ENCODE measurements around the gene SLC26A5. TPM values are rescaled to one million over a fixed set of nuclear protein-coding genes. Genes with fewer than 3 reads are reported as not detected.

The SLC26A5 gene
- total RNA-seq, 1 donor from 2014 or later: not detected

DNA sequence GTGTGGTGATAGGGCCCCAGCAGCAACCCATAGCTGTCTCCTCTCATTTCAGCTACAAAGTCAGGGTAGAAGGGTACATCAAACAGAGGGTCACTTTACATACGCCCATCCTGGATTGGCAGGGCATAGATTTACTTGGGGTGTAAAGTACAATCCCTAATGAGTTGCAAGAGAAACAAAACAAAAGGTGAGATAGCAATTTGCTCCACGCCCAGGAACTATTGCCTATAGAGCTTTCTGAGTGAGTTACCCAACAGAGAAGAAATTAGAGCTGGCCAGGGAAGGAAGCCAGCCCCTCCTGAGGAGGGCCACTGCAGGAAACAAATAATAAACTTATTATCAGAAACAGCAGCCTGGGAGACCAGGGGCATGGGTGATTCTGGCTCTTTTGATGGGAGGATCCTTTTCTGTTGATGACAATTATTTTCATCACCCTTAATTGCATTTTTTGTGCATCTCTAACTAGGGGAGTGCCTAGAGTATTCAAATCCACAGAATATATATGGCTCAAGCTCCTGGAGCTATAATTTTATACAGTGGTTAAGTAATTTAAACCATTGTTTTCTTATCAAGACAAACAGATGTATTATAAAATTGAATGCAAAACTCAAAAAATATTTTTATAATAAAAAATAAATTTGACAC, 47.4 kb downstream of the SLC26A5 start:
- no peak overlapping the region for H3K4me3 ChIP-seq (ENCODE audit: low read depth, low read length)
- no peak for DNase-seq (ENCODE audit: low read depth)
- TF ChIP-seq, protein P1, sequence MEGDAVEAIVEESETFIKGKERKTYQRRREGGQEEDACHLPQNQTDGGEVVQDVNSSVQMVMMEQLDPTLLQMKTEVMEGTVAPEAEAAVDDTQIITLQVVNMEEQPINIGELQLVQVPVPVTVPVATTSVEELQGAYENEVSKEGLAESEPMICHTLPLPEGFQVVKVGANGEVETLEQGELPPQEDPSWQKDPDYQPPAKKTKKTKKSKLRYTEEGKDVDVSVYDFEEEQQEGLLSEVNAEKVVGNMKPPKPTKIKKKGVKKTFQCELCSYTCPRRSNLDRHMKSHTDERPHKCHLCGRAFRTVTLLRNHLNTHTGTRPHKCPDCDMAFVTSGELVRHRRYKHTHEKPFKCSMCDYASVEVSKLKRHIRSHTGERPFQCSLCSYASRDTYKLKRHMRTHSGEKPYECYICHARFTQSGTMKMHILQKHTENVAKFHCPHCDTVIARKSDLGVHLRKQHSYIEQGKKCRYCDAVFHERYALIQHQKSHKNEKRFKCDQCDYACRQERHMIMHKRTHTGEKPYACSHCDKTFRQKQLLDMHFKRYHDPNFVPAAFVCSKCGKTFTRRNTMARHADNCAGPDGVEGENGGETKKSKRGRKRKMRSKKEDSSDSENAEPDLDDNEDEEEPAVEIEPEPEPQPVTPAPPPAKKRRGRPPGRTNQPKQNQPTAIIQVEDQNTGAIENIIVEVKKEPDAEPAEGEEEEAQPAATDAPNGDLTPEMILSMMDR (conservative IDR thresholded peaks at IDR 0.05; ENCODE audit: low read depth, low read length): no peak

DNA sequence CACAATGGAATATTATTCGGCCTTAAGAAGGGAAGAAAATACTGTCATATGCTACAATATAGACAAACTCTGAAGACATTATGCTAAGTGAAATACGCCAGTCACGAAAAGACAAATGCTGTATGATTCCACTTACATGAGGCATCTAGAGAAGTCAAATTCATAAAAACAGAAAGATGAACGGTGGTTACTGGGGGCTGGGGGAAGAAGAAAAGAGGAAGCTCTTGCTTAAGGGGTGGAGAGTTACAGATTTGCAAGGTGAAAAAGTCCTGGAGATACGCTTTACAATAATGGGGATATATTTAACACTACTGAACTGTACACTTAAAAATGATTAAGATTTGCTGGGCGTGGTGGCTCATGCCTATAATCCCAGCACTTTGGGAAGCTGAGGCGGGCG, 49.5 kb downstream of the SLC26A5 start:
- no peak for DNase-seq (ENCODE audit: low read depth)
- TF ChIP-seq, protein P1 (conservative IDR thresholded peaks at IDR 0.05; ENCODE audit: low read depth, low read length): no peak
- H3K4me3 ChIP-seq (ENCODE audit: low read depth, low read length): no peak overlapping the region

DNA sequence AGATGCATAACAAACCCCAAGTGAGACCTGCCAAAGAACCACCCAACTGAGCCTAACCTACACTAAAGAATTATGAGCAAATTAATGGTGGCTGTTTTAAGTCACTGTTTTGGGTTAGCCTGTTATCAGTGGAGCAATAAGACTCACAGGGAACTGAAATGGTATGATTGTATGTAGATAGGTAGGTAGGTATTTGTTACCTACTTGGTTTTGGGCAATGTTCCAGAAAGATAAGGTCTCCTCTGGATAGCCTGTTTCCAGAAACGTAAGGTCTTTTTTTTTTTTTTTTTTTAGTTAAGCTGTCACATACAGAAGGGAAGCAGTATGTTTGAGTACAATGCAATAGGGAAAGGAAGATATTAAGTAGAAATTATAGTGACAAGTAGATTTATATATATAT, 50.9 kb downstream of the SLC26A5 start:
- DNase-seq (ENCODE audit: low read depth): no peak
- TF ChIP-seq, protein P1 (conservative IDR thresholded peaks at IDR 0.05; ENCODE audit: low read depth, low read length): no peak

DNA sequence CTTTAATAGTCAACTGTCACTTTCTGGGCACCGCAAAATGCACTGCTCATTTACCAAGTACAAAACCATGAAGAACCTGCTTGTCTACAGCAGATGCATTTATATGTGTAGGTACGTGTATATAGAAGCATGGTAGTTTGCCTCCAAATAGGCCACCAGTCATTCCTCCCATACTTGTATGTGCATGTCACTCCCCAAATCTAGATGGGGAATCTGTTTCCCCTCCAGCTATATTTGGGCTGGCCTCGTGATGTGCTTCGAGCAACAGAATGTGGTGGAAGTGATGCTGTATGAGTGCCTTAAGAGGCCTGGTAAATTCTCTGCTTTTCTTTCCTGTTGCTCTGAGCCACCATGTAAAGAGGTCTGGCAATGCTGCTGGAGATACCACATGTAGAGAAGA, 51.4 kb downstream of the SLC26A5 start:
- no peak for DNase-seq (ENCODE audit: low read depth)
- TF ChIP-seq, protein P1 (conservative IDR thresholded peaks at IDR 0.05; ENCODE audit: low read depth, low read length): no peak

More for the DNA sequence above, 50.9 kb downstream of the SLC26A5 start:
- no peak overlapping the region for H3K4me3 ChIP-seq (ENCODE audit: low read depth, low read length)

DNA sequence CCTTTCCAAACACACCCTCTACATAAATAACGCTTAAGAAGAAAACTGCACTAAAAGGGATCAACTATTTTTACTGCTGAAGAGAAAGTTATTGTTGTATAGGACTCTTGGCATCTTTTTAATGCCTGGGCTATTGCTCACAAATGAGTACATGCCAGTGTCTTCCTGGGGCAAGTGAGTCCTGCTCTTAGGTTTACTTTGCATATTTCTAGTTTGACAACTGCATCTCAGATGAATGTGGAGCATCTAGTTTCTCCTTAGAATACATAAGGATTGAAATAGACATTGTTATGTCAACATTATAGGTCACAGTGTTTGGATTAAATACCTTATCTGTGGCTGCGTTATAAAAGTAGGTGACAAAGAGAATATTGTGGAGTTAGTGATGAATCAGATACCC, 54.0 kb downstream of the SLC26A5 start:
- no peak overlapping the region for H3K4me3 ChIP-seq (ENCODE audit: low read depth, low read length)
- TF ChIP-seq, protein P1 (conservative IDR thresholded peaks at IDR 0.05; ENCODE audit: low read depth, low read length): no peak
- DNase-seq (ENCODE audit: low read depth): no peak

More for the DNA sequence above, 51.4 kb downstream of the SLC26A5 start:
- H3K4me3 ChIP-seq (ENCODE audit: low read depth, low read length): no peak overlapping the region

DNA sequence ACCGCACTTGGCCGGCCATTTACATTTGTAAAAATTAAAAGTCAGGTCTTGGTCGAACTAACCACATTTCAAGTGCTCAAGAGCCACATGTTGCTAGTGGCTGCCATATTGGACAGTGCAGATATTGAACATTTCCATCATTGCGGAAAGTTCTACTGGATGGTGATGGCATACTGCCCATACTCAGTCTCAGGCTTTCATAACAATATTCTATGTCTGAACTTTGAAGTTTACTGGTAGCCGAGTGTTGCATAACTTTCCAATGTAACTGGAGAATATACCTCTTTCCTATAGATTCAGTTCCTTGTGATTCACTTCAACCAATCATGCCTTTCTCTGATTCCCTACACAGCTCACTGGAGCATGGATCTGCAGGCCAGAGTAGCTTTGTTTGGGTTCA, 54.9 kb downstream of the SLC26A5 start:
- H3K4me3 ChIP-seq (ENCODE audit: low read depth, low read length): no peak overlapping the region
- DNase-seq (ENCODE audit: low read depth): no peak
- TF ChIP-seq, protein P1 (conservative IDR thresholded peaks at IDR 0.05; ENCODE audit: low read depth, low read length): no peak

DNA sequence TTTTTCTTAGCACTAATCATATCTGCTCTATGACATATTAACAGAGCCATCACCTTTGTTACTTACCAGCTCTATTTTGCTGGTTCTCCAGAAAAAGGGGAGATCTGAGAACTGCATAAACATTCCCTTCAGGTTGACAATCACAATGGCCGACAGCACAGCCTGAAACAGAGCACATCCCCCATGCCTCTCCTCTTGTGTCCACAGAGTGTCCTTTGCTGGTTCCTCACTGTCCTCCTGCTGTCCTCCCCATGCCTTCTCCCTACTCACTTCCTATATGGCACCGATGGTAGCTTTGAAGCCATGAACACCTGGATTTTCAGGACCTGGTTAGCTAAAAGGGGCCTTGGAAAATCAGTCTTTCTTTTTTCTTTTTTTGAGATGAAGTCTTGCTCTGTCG, 56.7 kb downstream of the SLC26A5 start:
- H3K4me3 ChIP-seq (ENCODE audit: low read depth, low read length): no peak overlapping the region
- TF ChIP-seq, protein P1 (conservative IDR thresholded peaks at IDR 0.05; ENCODE audit: low read depth, low read length): no peak
- no peak for DNase-seq (ENCODE audit: low read depth)

Measured in epithelial cell of proximal tubule (primary cell).